ENCODE measurements around the gene BANP. TPM values are rescaled to one million over a fixed set of nuclear protein-coding genes. Genes with fewer than 3 reads are reported as not detected.

BANP gene
- total and polyA plus RNA-seq, 2 of the 8 experiments (the other 6 are each of a cell fraction or from before 2014, with no cell fraction given), result 25.8 to 39.8 TPM

GRCh38 chr16:87918866-87919680 is 32.2 kb upstream of the BANP start:
- no peak for FAIRE-seq
- CTCF ChIA-PET (ENCODE audit: partially characterized antibody), result interaction anchor here (1.0 to 2.2 kb wide), 8 partner anchors 8 to 142 kb away, joined by 3 to 7 read pairs (median 5); no protein-coding TSS in a partner anchor
- no peak overlapping the region for H4K5ac ChIP-seq (ENCODE audit: insufficient read length, low read depth, low read length)
- no peak overlapping the region for H2BK15ac ChIP-seq (ENCODE audit: low read length)
- no peaks in the 10 kb centered on the region for H3K79me1 ChIP-seq (ENCODE audit: low read depth, low read length)
- H3K23ac ChIP-seq (ENCODE audit: insufficient read length), result no peak overlapping the region
- H4K91ac ChIP-seq (replicated peaks; ENCODE audit: insufficient read length, low read length), result no peak overlapping the region
- no peak overlapping the region for H3K4me3 ChIP-seq (ENCODE audit: extremely low read depth in 1 of 4, insufficient read depth in 2 of 4, low read depth in 3 of 4, low read length in 4 of 4)
- no peak overlapping the region for H3K4me2 ChIP-seq (ENCODE audit: insufficient read depth in 1 of 2, low read depth in 2 of 2, low read length in 2 of 2)
- no peaks in the 10 kb centered on the region for H3K23me2 ChIP-seq (ENCODE audit: low read depth, low read length)
- H3K14ac ChIP-seq (ENCODE audit: insufficient read length), result no peak overlapping the region
- WGBS, 2 experiments (ENCODE audit: extremely low coverage in 1 of 2, insufficient coverage in 1 of 2, insufficient read length in 1 of 2, insufficient replicate concordance in 2 of 2, low coverage in 1 of 2, low lambda C conversion rate in 2 of 2, missing lambda C conversion rate in 1 of 2), result 83% methylated on average over 30 of the region's 37 CpGs; no CpG with 5 or more reads in 1 of the 2 experiments
- no peak overlapping the region for H2BK120ac ChIP-seq (replicated peaks; ENCODE audit: low read depth, low read length)
- no peak overlapping the region for H2BK20ac ChIP-seq (ENCODE audit: low read length)
- no peaks in the 10 kb centered on the region for H3K27me3 ChIP-seq (replicated peaks in 1 of 4; ENCODE audit: control insufficient read depth in 3 of 4, extremely low read depth in 1 of 4, insufficient read depth in 3 of 4, low read length in 3 of 4)
- POLR2A ChIA-PET (ENCODE audit: partially characterized antibody), result no interaction called here
- no peak overlapping the region for H3K18ac ChIP-seq (ENCODE audit: extremely low read depth, low read length)
- H2BK5ac ChIP-seq (ENCODE audit: low read depth, low read length), result no peak overlapping the region
- H3K4me1 ChIP-seq (replicated peaks in 1 of 4; ENCODE audit: control insufficient read depth in 3 of 4, insufficient read depth in 4 of 4, low read length in 3 of 4), result peaks cover 0 to 4% (median 0%) of the 10 kb centered on the region in 4 experiments; a peak in 3 of 7 replicates
- H3K56ac ChIP-seq (replicated peaks; ENCODE audit: insufficient read length, low read depth, low read length), result no peak overlapping the region
- no peak overlapping the region for H2AK5ac ChIP-seq (ENCODE audit: low read depth, low read length)
- no peak overlapping the region for H2AFZ ChIP-seq (ENCODE audit: low read length)
- no peaks in the 10 kb centered on the region for H3K9me3 ChIP-seq (ENCODE audit: insufficient read depth in 2 of 2, low read depth in 1 of 2, low read length in 1 of 2)
- H3K36me3 ChIP-seq (ENCODE audit: control insufficient read depth in 2 of 4, insufficient read depth in 4 of 4, low read length in 3 of 4), result no peaks in the 10 kb centered on the region
- no peak for DNase-seq (ENCODE audit: low read depth in 1 of 2, low spot score in 2 of 2)
- H2BK12ac ChIP-seq (ENCODE audit: low read depth, low read length), result no peak overlapping the region
- H3K79me2 ChIP-seq (ENCODE audit: control insufficient read depth in 1 of 2, insufficient read depth in 2 of 2, low read length in 2 of 2), result no peaks in the 10 kb centered on the region
- no peak overlapping the region for H3K9ac ChIP-seq (replicated peaks in 1 of 4; ENCODE audit: extremely low read depth in 1 of 4, low read depth in 3 of 4, low read length in 3 of 4)
- H3K27ac ChIP-seq (ENCODE audit: low read depth, low read length), result no peak overlapping the region
- H4K20me1 ChIP-seq (replicated peaks in 1 of 2; ENCODE audit: control insufficient read depth in 1 of 2, insufficient read depth in 2 of 2, low read length in 2 of 2), result peaks cover 0 to 3% of the 10 kb centered on the region in 2 experiments
- H4K8ac ChIP-seq (ENCODE audit: extremely low read depth, insufficient read depth, low read length), result peak overlapping the region; percentile 75; the same call in 1 of the 2 replicates
- no peak overlapping the region for H3K4ac ChIP-seq (replicated peaks; ENCODE audit: insufficient read length, low read depth, low read length)
- TF ChIP-seq EGR1 (IDR thresholded peaks at IDR 0.05; ENCODE audit: borderline replicate concordance, low read depth, low read length) (no peak), NANOG (IDR thresholded peaks at IDR 0.05; ENCODE audit: insufficient read depth, low read depth, low read length, poor library complexity, severe bottlenecking) (no peak), POLR2AphosphoS5 (IDR thresholded peaks at IDR 0.05; ENCODE audit: low read depth, low read length) (no peak), EZH2 (IDR thresholded peaks at IDR 0.05; ENCODE audit: low read depth, low read length, severe bottlenecking) (no peak), SP4 (IDR thresholded peaks at IDR 0.05; ENCODE audit: low read length) (no peak), SRF (IDR thresholded peaks at IDR 0.05; ENCODE audit: low read depth, low read length) (no peak), USF2 (IDR thresholded peaks at IDR 0.05; ENCODE audit: low read length) (no peak), CTCF (IDR thresholded peaks at IDR 0.05; ENCODE audit: control extremely low read depth in 1 of 3, insufficient read depth in 1 of 3, low read depth in 1 of 3, low read length in 3 of 3) (no peak), TBP (IDR thresholded peaks at IDR 0.05; ENCODE audit: low read depth, low read length) (no peak)
